Limb (tissue), 2 donors: ENCODE measurements around the gene ZNF407.

Experiments
- DNase-seq, 2 donors: peaks; one replicate each; pipeline ENCODE4 v3.0.0-alpha.2; 2016; ENCODE audit errors: extremely low spot score in 2 of 2

The ZNF407 gene

DNA sequence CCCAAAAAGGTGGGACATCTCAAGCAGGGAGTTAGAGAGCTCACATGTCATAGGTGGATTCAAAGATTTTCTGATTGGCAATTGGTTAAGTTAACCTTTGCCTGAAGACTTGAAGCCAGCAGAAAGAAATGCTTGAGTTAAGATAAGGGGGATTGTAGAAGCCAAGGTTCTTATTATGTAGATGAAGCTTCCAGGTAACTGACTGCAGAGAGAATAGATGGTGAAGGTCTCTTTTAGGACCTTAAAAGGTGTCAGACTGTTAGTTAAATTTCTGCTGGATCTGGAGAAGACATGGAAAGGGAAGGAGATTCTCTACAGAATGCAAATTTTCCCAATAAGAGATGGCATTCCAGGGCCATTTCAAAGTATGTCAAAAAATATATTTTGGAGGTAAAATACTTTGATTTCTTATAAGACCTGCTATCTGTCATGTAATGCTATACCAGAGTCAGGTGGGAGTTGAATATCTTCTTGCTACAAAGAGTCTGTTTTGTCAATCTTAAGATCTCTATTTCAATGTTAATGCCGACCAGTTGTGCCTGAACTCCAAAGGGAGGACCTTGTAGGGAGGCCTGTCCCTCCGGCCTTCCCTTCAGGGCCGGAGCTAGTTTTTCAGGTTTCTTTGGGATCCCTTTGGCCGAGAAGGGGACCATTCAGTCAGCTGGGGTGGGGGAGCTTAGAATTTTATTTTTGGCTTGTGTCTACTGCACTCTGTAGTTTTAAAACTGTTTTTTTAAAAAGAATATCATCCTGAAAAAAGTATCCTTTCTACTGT lies 330.7 kb downstream of the ZNF407 start:
- no peak for DNase-seq

DNA sequence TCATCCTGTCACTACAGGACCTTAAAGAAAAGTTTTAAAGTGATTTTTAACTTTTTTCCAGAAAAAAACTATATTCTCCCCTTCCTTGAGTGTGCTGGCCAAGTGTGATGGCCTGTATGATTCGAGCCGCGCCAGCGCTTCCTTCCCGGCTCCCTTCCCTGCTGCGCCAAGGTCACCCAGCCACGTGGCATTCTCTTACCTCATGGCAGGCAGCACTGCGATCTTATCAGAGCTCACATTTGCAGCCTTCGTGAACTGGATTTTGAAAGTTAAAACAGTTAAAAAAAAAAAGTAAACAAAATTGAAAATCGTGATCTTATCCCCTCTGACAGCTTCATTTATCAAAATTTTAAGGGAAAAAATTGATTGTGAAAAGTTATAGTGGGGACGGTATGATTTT lies 331.4 kb downstream of the ZNF407 start:
- DNase-seq = no peak

DNA sequence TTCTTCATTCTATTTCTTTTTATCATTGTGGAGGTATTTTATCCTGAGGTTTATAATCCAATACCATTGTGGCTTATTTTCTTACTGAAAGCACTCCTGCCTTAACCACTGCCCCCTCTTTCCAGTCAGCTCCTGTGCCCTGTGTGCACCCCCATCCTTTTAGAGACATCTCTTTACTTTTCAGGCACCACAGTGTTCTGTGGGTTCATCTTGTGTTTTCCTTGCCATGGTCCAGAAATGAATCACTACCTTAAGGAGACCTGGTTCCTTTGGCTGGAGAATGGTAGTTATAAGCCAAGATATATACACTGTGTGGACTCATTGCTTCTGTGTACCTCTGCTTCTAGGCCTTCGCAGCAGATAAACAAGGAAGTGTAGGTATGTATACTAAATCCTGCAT lies 332.9 kb downstream of the ZNF407 start:
- no peak for DNase-seq

DNA sequence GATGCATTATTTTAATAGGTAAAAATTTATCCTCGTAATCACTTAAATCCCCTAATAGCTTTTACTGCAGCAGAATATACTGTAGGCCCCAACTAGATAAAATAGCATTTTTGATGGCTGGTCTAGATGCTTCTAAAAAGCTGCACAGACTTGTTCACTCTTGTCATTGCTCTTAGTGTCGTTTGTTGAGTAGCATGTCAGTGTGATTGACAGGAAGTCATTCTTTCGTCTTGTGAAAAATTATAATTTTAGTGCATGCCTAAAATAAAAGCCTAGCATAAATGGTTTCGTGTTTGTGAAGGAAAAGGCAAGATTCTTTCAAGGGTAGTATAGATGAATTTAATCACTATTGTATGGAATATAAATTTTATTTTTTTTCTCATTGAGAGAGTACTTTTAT lies 336.3 kb downstream of the ZNF407 start:
- no peak for DNase-seq

DNA sequence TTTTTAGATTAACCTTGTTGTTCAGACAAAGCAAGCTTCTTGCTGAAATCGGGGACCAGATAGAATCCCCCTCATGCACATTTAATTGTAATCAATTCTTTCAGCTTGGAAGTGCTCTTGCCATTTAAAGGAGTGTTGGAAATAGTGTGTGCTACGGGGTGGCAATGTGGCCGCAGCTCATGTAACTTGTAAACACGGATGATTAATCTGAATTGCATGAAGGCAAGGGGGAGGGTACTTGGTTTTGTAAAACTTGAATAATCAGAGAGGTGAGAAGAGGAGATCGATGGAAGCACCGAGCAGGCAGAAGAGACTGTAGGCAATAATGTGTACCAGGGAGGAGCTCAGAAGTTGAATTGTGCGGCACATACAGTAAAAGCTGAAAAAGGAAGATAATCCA lies 337.8 kb downstream of the ZNF407 start:
- no peak for DNase-seq

DNA sequence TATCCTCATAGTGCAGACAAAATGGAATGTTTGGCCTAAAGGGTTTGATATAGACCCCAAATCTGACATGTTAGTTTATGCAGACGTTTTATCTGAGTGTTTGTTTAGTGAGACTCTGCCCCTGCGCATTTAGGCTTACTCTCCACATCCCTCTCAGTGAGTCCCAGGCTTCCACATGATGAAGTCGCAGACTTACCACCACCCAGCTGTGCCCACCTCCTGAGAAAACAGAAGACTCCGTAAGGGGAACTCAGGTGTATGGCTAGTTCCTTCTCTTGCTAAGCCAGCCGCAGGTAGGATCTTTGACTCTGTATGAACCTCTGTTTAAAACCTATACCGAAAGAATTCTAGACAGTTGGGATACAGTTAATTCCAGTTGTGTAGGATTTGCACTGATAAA lies 338.7 kb downstream of the ZNF407 start:
- DNase-seq = no peak

DNA sequence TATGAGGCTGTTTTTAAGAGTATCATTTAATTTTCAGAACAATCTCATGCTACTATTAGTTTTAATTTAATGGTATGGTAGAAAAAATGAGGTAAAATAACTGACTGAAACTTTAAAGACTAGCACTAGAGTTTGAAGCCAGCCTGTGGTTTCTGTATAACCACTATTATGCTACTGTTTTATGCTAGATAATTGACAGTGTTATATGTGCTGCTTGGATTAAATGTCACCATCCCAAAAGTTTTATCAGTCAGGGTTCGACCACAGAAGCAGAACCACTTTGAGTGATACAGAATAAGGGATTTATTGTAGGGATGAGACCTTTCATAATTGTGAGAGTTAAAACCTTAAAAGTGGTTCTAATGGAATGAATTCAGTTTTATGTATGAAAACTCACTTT lies 339.6 kb downstream of the ZNF407 start:
- DNase-seq = no peak

DNA sequence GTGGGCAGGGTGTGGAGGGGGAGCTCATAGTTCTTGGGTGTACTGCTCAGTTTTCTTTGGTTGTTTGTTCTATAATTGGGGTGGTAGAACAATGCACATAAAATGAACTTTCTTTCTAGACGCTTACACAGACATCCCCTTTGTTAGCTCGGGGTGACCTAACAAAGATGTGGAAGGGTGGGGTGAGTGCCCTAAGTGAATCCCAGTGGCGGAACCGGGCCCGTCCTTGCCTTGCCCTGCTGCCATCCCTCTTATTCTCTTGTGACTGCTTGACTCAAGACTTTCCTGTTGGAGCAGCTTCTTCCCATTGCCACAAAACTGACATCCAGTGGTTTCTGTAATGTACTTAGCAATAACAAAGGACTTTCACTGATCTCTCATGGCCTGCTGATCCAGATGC lies 343.2 kb downstream of the ZNF407 start:
- DNase-seq = no peak

DNA sequence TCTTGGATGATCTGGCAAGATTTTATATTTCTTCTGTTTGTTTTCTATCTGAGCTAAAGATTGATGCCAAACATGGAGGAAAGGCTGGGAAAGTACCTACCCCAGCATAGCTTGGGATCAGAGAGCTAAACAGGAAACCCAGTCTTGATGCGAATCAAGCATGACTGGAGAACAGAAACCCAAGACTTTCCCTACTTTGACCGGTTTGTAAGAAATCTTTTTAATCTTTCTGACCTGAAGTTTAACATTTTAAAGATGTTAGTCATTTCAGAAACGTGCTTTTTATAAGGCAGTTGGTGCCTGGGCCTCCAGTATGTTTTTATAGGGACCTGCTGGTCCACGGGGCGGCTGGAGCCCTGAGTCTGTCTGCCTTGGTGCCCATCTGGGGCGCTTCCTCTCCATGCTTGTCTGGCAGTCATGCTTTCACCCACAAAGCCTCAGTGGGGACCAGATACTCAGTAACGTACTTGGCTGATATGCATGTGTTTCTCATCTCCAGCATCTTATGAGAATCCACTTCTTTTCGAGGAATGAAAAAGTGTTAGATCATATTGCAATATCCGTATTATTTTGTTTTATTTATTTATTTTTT lies 344.7 kb downstream of the ZNF407 start:
- DNase-seq = no peak

DNA sequence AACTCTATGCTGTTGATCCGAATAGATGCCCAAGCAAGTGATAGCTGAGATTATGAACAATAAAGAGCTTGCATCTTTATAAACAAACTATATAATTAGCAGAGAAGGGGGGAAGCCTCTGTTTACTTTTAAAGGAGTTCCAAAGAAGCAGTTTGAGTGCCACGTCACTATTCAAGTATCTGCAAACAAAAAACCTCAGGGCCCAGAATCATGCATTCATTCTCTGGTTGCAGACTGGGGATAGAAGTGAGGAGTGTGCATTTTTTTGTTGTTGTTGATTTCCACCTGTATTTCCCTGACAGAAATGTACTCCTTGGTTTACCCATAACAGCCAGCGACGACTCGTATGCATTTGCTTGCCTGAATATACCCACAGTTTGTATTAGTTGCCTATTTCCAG lies 347.0 kb downstream of the ZNF407 start:
- no peak for DNase-seq

DNA sequence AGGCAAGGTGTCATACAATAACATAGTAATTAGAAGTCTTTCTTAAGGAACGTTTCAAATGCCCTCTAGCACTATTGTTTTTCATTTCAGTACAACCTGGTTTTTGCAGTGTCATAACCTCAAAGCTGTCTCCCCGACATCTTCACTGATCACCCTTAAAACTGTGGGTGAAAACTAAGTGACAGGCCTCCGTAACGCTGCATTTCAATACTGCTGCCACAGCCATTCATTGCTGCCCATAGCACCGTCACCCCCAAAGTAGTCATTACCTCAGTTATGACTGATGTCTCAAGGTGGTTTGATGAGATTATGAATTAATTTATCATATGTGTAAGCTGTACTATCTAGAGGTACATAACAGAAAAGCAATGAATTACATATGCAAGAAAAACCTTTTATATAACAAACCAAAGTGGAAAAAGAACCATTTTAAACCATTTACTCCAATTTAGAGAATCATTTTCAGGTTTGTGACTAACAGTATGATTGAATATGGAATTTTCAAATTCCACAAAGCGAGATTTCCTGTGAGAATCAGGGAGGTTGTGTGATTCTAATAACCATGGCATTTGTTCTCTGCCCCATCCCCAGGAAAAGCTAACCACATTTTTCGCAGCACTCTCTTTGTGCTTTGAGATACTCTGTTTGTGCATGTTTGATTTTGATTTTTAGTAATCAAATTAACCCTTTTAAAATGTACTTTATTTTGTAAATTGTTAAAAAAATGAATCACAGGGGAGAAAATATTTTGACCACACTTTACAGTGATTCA lies 348.3 kb downstream of the ZNF407 start:
- DNase-seq = no peak

DNA sequence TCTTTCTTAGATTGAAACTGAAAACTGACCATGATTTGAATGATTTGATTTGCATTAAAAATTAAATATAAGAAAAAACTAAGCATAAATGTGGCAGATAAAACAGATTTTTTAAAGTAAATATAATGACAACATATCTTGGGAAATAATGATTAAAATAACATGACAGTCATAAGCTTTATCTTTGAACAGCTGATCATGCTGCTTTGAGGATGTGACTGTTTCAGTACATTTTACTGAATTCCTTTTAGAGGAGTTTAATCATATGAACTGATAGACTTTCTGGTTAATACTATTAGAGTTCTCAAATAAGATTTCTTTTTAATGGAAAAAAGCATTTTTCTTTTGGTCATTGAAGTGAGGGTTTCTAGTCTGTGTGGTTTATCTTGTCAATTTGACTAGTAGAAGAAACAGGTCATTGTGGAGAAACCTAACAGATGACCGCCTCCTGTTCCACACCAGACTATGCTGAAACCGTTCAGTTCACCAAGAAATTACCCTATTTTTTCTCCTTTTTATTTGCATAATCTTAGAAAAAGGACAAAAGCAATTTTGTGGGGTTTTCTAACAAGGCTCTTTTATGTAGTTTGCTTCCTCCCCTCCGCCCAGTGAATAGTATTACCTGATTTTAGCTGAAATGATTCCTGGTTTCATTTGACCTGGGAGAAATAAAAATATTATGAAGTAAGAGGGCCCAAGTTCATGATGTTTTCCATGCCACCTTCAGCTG lies 349.1 kb downstream of the ZNF407 start:
- no peak for DNase-seq

DNA sequence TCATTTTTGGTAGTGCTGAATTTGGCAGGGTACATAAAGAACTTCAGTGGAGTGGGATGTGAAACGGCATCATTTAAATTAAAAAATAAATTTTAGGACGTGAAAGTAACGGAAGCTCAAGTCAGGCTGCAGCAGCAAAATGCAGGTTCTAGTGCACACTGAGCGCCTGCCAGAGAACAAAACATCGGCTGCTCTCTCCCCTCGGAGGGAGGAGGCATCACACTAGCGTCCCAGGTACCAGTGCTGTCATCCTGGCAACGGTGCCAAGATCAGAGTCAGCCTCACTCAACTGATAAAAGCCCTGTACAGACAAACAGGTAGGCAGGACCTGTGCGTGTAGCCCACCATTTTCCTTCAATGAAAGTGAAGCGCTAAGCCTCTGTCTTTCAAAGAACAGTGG lies 349.7 kb downstream of the ZNF407 start:
- no peak for DNase-seq

DNA sequence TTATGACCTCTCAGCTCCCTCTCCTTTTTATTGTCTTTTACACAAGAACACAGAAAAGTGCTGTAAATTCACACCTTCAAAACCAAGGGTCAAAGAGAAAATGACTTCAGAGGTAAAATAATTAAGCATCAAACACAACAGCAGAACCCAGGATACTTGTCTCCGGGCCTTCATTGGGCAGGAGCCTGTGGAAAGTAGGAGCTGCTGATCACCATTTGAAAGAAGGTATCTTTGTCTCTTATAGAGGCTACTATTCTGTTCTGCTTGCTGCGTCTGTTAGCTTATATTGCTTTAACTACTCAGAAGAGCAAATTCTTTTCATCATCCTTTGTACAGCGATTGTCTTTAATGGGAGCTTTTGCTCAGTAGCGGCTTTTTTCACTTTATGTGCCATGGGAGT lies 350.2 kb downstream of the ZNF407 start:
- no peak for DNase-seq

DNA sequence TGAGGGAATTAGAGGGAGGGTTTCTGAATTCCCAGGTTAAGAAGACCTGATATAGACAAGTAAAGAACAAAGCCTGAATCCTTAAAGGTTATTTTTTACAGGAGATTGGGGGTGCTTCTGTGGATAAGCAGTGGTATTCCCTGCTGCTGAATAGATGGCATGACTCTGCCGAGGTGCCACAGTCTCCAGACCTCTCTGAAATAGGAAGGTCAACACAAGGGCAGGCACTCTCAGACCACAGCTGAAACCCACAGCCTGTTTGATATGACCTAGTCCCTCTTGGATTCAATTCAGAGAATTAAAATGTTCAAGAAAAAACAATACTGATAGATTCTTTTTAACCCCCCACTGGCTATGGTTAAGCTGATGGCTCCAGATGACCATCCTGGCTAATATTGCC lies 351.9 kb downstream of the ZNF407 start:
- no peak for DNase-seq

DNA sequence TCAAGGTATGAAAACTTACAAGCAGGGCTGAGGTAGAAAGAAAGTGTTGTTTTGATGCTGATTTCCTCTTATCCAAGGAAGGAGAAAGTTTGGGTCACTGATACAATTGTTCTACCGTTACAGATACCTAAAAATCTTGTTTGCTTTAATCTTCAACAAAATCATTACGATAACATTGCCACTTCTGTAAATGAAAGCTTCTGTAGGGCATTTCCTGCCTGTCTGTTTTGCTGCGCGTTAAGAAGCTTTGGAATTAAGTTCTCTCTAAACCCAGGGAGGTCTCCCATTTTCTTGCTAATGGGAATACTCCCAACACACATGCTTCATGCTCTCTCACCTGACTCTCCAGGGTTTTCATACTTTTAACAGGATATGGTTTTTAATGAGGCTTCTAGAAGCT lies 352.8 kb downstream of the ZNF407 start:
- DNase-seq = no peak

DNA sequence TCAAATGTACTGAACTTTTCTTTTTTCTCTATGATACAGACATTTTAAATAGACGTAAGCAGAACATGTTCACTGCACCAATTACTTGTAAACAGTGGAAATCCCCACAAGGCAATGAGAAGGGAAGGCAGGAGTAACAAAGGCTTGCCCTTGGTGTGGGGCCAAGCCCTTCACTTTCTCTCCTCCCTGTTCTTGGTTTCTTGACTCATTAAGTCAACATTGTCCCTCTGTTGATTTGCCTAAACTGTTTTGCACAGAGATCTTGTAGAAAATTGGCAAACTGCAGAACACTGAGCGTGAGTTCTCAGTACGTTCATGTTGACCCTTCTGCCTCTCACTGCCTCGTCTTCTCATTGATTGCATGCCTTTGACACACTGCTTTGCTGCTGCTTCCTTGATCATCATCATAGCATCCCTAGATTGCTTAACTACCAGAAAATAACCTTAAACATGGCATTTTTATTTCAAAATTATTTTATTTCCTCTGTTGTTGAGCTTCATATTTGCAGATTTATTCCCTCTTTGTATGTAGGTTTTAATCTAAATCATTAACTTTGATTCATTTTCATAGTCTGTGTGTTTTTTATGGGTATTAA lies 353.6 kb downstream of the ZNF407 start:
- no peak for DNase-seq

DNA sequence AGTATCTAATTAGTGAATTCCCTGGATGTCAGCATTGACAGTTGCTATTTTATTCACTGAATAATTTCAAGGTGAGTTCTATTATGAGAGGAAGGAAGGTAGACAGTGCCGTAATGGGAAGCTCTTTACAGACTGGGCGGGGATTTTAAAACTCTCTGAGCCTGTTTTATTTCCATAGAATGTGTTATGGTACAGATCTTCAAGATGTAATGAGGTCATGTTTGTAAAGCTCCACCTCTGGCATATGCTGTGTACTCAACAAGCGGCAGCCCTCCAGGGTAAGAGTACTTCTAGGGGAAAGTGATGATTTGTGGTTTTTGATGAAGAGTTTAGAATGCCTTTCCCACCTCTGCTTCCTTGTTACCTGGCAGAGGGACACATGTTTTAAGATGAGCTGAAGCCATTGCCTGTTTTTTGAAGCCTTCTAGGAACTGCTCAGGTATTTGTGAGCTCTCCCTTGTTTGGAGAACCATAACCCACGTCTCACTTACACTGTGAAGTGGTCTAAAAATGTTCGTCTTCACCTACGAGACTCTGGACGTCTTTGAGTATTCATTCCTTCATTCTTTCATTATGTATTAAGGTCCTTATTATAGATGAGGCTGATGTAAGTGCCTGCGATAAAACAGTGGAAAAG lies 360.0 kb downstream of the ZNF407 start:
- no peak for DNase-seq

DNA sequence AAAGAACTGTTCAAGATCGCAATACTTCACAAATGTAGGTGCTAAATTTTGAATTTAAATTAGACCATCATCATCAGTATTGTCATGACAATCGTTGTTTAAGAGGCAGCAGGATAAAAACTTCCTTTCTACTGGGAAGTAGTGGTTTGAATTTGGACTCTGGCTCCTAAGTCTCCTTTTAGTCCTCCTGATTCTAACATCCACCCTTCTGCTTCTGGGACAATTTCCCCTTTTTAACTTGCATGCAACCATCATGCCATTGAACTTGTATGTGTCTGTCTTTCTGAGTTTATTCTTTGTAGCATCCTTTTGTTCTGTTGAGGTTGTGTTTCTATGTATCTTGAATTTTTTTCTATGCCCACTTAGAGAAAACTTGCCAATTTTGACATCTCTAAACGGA lies 361.5 kb downstream of the ZNF407 start:
- no peak for DNase-seq

DNA sequence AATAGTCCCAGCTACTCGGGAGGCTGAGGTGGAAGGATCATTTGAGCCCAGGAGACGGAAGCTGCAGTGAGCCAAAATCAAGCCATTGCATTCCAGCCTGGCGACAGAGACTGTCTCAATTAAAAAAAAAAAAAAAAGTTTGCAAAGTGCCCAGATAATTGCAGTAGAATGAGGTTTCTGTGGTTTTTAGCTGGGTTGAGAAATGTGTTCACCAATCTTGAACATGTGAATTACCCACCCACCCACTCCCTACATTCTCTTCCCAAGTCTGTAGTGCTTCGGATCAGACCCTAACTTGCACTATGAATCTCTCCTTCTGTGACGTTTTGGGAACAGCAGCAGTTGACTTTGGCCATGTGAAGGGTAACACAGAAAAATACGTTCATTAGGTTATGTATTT lies 363.9 kb downstream of the ZNF407 start:
- no peak for DNase-seq

DNA sequence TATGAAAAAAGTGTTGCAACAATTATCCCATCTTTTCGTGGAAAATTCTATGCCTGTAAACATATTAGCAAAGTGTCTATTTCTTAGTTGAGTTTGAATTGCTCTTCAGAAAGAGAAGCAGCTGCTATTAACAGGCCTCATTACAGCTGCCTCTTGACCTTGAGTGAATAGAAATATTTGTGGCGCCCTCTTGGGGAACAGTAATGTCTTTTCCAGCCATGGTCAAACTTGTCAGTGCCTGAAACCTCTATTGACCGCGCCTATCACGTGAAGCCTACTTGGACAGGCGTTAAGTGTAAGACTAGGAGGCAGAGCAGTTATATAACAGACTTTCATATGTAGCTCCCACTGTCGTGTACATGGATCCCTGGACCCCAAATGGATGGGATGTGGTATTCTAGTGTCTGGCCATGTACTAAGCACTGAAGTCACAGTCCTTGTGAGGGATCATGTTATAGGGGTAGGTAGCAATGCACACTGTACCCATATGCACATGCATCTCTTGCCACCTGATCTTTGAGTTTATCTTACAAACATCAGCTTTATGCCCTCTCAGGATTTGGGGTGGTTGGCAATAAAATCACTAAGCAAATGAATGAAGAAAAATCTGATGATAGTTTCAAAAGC lies 366.3 kb downstream of the ZNF407 start:
- peak in 1 of 2 donors; percentile 25 for DNase-seq
